SJCRH30 (cell line): ENCODE measurements around the gene ATP6V1B1. TPM values are rescaled to one million over a fixed set of nuclear protein-coding genes. Genes with fewer than 3 reads are reported as not detected.
"Not testable (repeated sequence)": the region's sequence is repeated elsewhere in the genome, so short reads cannot be mapped to it uniquely, and the experiment has no call there.

Experiments used
- DNase-seq, 2 experiments: peaks; one replicate each; pipeline ENCODE4 v3.0.0-alpha.2; 2015 to 2020
- H3K27ac ChIP-seq: fragments of 250-450 bp; sonication (Bioruptor Pico); 2 replicates; pipeline ENCODE4 v1.5.1; 2020; ENCODE audit warnings: mild to moderate bottlenecking, moderate library complexity
- H3K27me3 ChIP-seq: fragments of 250-450 bp; sonication (Bioruptor Pico); 2 replicates; pipeline ENCODE4 v1.5.1; 2020; ENCODE audit warnings: mild to moderate bottlenecking, moderate library complexity
- H3K36me3 ChIP-seq: fragments of 250-450 bp; sonication (Bioruptor Pico); 2 replicates; pipeline ENCODE4 v1.5.1; 2020; ENCODE audit warnings: mild to moderate bottlenecking, moderate library complexity
- H3K4me1 ChIP-seq: fragments of 250-450 bp; sonication (Bioruptor Pico); 2 replicates; pipeline ENCODE4 v1.5.1; 2020; ENCODE audit warnings: mild to moderate bottlenecking, moderate library complexity
- H3K4me3 ChIP-seq: fragments of 250-450 bp; sonication (Bioruptor Pico); 2 replicates; pipeline ENCODE4 v1.5.1; 2020; ENCODE audit warnings: mild to moderate bottlenecking, moderate library complexity
- H3K9me3 ChIP-seq: fragments of 250-450 bp; sonication (Bioruptor Pico); replicated peaks from 2 replicates; pipeline ENCODE4 v1.5.1; 2020; ENCODE audit warnings: mild to moderate bottlenecking, moderate library complexity
- total RNA-seq: library from RNA; depleted of rRNA; stranded (reverse); fragments of >200 nt; shearing (Covaris generic); gene quantifications from 2 replicates; pipeline ENCODE4 v1.2.3, GENCODE V29; 2014

The ATP6V1B1 gene
- total RNA-seq, 1 experiment from 2014 or later: 1.6 TPM

DNA sequence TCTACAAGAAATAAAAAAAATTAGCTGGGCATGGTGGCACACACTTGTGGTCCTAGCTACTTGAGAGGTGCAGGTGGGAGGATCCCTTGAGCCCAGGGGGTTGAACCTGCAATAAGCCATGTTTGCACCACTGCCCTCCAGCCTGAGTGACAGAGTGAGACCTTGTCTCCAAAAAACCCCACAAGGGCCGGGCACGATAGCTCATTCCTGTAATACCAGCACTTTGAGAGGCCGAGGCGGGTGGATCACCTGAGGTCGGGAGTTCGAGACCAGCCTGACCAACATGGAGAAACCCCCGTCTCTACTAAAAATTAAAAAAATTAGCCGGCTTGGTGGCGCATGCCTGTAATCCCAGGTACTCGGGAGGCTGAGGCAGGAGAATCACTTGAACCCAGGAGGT, 64.2 kb downstream of the ATP6V1B1 start:
- H3K27ac ChIP-seq, H3K36me3 ChIP-seq, DNase-seq, H3K4me3 ChIP-seq, H3K27me3 ChIP-seq, H3K9me3 ChIP-seq, H3K4me1 ChIP-seq: not testable (repeated sequence)

DNA sequence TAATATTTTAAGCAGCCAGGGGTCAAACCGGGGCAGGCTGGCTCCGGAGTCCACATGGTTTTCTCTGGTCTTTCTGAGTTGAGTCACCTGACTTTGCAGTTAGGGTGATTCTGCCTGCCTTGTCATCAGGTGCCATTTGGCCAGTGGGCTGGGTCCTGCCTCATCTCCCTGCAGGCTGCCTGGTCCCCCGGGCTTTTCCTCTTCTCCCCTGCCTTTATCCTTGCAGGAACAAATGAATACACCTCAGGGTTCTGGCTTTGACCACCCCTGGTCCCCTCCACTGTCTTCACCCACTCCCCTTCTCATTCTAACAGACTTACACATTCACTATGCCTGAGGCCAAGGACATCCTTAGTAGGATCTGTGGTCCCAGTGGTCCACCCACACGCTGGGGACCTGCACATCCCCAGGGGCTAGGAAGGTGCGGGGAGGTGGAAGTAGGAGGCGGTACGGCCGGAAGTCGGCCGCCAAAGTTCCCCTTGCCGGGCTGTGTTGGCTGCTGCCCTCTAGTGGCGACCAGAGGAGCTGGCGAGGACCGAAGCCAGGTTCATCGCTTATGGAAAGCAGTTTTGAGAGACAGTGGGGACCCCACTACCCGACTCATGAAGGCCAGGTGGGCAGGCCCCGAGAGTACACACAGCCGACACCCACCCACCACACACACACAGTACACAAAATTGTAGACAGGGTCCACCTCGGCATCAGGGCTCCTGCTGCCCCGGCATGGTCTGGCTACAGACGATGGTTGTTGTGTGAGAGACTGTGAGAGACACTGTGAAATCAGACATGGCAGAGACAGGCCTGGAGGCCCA, 65.3 kb downstream of the ATP6V1B1 start:
- Histone ChIP-seq H3K4me3 (peak overlapping the region; percentile 38), H3K4me1 (no peaks in the 10 kb centered on the region)
- peak; percentile 74 to 87 for DNase-seq

DNA sequence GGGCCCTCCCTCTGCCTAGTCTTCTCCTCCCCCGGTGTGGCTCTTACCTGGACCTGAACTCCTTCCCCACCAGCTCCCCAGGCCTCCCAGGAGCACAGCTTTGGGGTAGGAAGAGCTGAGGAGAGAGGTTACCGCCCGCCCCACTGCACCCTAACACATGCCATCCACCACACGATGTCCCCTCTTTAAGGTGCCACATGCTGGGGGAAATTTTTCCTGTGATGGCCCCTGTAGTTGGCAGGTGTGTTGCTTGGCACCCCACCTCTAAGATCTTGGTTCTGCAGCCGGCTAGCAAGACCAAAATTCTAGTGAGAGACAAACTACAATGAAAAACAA, 65.9 kb downstream of the ATP6V1B1 start:
- Histone ChIP-seq H3K27ac (no peak overlapping the region), H3K4me3 (no peak overlapping the region), H3K36me3 (no peaks in the 10 kb centered on the region), H3K27me3 (no peaks in the 10 kb centered on the region), H3K9me3 (no peaks in the 10 kb centered on the region), H3K4me1 (no peaks in the 10 kb centered on the region)
- DNase-seq: no peak

More for the DNA sequence above, 65.3 kb downstream of the ATP6V1B1 start:
- no peaks in the 10 kb centered on the region for H3K27me3 ChIP-seq
- no peaks in the 10 kb centered on the region for H3K9me3 ChIP-seq
- no peak overlapping the region for H3K27ac ChIP-seq
- H3K36me3 ChIP-seq: no peaks in the 10 kb centered on the region

DNA sequence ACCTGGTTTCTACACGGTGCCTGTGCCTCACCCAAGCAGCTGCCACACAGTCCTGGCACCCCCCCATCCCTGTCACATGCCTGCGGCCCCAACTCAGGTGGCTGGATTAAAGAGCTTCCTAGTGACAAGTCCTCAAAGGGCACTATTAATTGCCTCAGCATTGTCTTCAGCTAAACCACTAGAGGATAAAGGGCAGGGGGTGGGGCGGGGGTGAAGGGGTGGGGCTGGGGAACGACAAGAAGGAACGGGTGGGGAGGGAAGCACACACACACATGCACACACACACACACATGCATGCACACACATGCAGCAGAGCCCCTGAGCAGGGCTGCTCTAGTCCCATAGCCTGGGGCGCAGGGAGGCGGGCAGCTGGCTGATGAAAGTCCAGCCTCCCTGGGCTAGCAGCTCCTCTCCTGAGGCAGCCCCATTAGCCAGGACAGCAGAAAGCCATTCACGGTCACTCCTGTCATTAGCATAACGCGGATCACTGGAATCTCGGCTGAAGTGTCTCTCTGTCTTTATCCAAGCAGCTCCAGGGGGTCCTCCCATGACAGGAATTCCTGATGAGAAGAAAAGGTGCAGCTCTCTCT, 66.4 kb downstream of the ATP6V1B1 start:
- Histone ChIP-seq H3K4me3 (no peak overlapping the region), H3K9me3 (no peaks in the 10 kb centered on the region), H3K36me3 (no peaks in the 10 kb centered on the region), H3K27ac (no peak overlapping the region), H3K27me3 (no peaks in the 10 kb centered on the region), H3K4me1 (no peaks in the 10 kb centered on the region)
- peak in 1 of 2 experiments; percentile 45 for DNase-seq

DNA sequence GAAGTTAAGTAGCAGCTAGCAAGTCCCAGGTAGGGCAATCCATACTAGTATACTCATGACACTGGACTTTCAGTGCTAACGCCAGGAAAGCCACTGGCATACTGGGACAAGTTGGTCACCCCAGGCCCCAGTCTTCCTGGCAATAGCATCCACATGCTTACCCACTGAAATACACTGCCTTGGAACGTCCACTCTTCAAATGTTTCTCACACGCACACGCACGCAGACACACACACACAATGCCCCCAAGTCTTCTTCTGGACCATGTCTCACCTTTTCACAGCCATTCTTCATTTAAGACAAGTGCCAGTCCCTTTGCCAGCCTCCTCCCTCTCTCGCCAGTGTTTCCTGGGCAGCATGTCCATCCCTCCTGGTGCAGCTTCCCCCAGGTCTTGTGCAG, 67.7 kb downstream of the ATP6V1B1 start:
- Histone ChIP-seq H3K27ac (no peak overlapping the region), H3K9me3 (no peaks in the 10 kb centered on the region), H3K4me3 (no peak overlapping the region), H3K27me3 (no peaks in the 10 kb centered on the region), H3K36me3 (no peaks in the 10 kb centered on the region), H3K4me1 (no peaks in the 10 kb centered on the region)
- no peak for DNase-seq

DNA sequence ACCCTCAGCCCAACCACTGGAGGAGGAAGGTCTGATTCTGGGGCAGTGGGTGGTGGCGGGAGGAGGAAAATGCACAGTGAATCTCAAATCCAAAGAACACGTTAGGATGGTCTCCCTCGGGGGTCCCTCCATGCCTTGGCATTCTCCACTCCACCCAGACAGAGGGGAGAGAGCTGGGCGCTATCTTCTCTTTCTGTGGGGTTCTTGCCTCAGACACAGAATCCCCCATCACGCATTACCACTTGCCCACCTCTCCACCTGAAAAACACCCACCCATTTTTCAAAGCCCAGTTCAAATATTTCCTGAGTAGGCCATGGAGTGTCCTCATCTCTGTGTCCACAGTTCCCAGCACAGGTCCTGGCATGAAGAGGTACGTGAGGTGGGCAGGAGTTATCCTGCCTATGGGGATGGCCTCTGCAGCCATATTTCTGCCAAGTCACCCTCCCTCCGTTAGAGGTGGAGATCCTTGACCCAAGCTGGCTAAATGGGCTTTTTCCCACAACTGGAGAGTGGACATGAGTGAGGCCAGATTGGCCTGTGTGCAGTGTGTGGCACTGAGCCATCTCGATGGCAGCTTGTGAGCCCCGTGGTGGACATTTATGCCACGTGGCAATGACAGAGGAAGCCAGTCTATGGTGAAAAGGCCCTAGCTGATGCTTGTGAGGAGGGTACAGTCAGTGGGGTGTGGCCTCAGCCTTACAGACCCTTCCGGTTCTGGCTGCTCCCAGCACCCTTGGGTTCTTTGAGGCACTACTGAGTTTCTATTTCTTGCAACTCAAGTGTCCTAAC, 68.5 kb downstream of the ATP6V1B1 start:
- Histone ChIP-seq H3K27me3 (no peaks in the 10 kb centered on the region), H3K9me3 (no peaks in the 10 kb centered on the region), H3K4me3 (no peak overlapping the region), H3K27ac (no peak overlapping the region), H3K4me1 (no peaks in the 10 kb centered on the region), H3K36me3 (no peaks in the 10 kb centered on the region)
- no peak for DNase-seq

DNA sequence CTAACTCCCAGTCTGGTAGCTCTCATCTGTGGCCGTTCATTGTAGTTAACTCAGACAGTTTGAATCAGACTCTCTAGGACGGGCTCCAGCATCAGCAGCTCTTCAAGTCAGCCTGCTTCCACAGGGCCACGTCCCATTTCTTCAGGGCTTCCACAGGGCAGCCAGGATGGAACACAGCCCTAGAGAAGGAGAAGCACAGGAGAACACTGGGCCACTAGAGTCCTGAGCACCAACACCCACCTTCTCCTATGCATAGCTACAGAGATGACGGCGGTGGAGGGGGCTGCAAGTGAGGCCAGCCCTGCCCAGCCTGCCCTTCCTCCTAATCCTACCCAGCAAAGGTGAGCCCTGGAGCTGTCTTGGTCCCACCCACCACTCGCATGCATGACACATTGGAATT, 69.2 kb downstream of the ATP6V1B1 start:
- Histone ChIP-seq H3K27ac (no peak overlapping the region), H3K4me3 (no peak overlapping the region), H3K36me3 (no peaks in the 10 kb centered on the region), H3K4me1 (no peaks in the 10 kb centered on the region), H3K27me3 (no peaks in the 10 kb centered on the region), H3K9me3 (no peaks in the 10 kb centered on the region)
- no peak for DNase-seq

DNA sequence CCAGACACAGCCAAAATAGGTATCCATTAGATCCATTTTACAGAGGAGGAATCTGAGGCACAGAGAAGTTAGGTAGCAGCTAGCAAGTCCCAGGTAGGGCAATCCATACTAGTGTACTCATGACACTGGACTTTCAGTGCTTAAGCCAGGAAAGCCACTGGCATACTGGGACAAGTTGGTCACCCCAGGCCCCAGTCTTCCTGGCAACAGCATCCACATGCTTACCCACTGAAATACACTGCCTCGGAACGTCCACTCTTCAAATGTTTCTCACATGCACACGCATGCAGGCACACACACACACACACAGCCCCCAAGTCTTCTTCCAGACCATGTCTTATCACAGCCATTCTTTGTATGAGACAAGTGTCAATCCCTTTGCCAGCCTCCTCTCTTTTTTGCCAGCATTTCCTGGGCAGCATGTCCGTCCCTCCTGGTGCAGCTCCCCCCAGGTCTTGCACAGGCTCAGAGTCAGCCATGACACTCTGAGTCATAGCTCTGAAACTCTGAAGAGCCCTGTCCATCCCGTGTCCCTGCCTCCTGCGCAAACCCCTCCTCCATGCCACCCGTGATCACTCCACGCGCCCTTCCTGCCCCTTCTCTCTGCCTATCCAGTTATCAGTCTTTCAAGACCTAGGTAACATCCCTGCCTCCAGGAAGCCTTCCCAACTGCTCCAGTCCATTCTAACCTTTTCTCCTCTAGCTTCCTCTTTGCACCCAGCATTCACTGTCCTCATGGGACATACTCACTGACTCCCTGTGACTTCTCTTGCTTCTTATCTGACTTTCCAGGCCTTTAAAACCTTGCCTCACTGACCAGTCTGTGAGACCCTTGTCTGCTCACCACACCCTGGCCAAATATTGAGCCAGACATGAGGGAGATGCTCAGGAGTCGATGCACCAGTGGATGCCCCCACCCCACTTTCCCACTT, 69.8 kb downstream of the ATP6V1B1 start:
- Histone ChIP-seq H3K27ac (no peak overlapping the region), H3K9me3 (no peaks in the 10 kb centered on the region), H3K27me3 (no peaks in the 10 kb centered on the region), H3K36me3 (no peaks in the 10 kb centered on the region), H3K4me1 (no peaks in the 10 kb centered on the region), H3K4me3 (no peak overlapping the region)
- DNase-seq: no peak

DNA sequence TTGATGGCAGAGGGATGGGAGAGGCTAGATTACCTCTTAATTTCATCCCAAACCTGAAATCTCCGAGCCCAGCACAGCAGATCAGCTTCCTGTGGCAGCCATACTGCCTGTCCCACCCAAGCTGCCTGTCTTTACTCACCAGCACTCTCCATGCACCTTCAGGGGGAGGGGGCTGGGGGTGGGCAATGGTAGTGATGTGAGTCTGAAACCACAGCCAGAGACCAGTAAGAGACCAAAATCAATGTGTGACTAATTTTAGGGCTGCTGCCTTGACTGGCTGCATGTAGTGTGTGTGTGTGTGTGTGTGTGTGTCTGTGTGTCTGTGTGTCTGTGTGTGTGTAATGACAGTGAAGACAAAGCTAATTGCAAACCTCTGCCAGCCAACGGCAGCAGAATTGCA, 70.6 kb downstream of the ATP6V1B1 start:
- H3K4me3 ChIP-seq: no peak overlapping the region
- no peak for DNase-seq
- H3K36me3 ChIP-seq: no peaks in the 10 kb centered on the region
- no peaks in the 10 kb centered on the region for H3K9me3 ChIP-seq
- no peaks in the 10 kb centered on the region for H3K4me1 ChIP-seq
- no peaks in the 10 kb centered on the region for H3K27me3 ChIP-seq
- H3K27ac ChIP-seq: no peak overlapping the region

DNA sequence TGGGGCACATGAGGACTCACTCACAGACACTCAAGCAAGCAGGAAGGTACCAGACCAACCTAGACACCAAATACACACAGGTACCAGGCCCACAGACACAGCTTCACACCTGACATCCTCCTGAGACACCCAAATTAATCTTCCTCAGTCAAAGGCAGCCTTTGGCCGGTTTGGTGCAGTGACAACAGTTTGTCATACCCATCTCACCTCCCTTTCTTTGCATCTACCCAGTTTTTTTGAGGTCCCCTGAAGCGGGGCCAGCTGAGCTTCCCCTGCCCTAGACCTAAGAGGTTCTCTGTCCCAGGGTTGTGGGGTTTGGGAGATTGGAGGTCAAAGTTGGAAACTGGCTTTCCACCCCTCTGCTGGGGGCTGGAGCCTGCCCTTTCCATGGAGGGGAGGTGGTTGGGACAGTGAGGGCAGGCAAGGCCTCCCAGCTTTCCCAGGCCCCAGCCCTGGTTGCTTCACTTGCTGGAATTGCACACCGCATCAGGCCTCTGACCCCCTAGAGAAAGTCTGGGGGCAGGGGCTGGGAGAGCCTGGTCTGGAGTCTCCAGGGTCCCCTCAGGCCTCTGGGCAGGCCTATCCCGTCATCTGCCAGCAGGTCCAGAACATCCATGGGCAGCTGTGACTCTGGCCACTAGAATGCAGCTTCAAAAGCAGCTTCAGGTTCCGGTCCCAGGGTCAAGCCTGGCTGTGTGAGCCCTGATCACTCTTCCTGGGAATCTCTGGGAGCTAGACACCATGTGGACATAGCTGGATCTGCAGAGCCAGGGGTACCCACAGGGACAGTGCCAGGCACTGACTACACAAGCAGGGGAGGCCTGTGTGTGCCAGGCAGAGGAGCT, 71.5 kb downstream of the ATP6V1B1 start:
- H3K4me1 ChIP-seq: no peaks in the 10 kb centered on the region
- no peak for DNase-seq
- H3K27me3 ChIP-seq: no peaks in the 10 kb centered on the region
- H3K27ac ChIP-seq: no peak overlapping the region
- H3K4me3 ChIP-seq: no peak overlapping the region
- H3K9me3 ChIP-seq: no peaks in the 10 kb centered on the region
- H3K36me3 ChIP-seq: no peaks in the 10 kb centered on the region

DNA sequence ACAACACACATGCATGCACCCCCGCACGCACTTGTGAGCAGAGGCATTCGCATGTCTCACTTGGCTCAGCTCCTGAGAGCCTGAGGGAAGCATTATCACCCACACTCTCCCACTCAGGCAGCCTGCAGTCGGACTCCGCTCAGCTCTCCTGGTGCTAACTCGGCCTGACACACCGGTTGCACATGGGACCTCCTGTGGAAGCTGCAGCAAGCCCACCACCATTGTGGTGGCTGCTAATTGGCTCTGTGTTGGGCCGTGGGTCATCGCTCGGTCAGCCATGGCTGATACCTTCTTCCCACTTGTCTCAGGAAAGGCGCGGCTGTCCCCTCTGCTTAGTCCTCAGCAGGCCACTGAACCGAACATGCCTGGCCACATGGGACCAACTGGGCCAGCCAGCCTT, 72.6 kb downstream of the ATP6V1B1 start:
- H3K27ac ChIP-seq: no peak overlapping the region
- H3K4me1 ChIP-seq: no peaks in the 10 kb centered on the region
- no peak overlapping the region for H3K4me3 ChIP-seq
- no peaks in the 10 kb centered on the region for H3K36me3 ChIP-seq
- no peaks in the 10 kb centered on the region for H3K9me3 ChIP-seq
- no peak for DNase-seq
- no peaks in the 10 kb centered on the region for H3K27me3 ChIP-seq

DNA sequence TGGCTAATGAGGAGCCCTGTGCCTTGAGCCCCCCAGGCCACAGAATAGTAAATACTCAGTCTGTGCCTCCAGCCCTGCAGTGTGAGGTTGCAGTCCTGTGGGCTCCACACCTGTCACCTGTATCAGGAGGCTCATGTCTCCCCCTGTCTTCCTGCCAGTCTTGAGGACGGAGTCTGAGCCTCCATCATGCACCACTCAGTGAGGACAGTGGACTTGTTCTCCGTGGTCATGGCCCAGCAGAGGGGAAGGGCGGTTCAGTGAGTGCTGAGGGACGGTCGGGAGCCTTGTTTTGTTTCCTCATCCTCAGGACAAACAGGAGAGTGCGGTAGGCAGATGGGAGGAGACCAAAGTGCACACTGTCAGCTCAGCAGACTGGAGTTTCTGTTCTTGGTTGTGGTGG, 76.1 kb downstream of the ATP6V1B1 start:
- H3K4me3 ChIP-seq, H3K27ac ChIP-seq: not testable (repeated sequence)

More for the DNA sequence above, 76.1 kb downstream of the ATP6V1B1 start:
- not testable (repeated sequence) for H3K27me3 ChIP-seq, H3K36me3 ChIP-seq, DNase-seq, H3K9me3 ChIP-seq, H3K4me1 ChIP-seq
